K562 (cell line): ENCODE data around the gene TIMP4. TPM values are rescaled to one million over a fixed set of nuclear protein-coding genes. Genes with fewer than 3 reads are reported as not detected.

ENCODE experiments used
- DPF2 ChIP-seq: fragments of 450-650 bp; IDR thresholded peaks from 2 replicates; pipeline ENCODE4 v1.6.1; 2016
- ETS2 ChIP-seq: IDR thresholded peaks from 2 replicates; pipeline ENCODE4 v1.6.1; 2016; ENCODE audit warnings: borderline replicate concordance, missing genetic modification characterization, mild to moderate bottlenecking, moderate library complexity, missing compliant biosample characterization; ENCODE audit not compliant: poor library complexity, severe bottlenecking
- GABPA ChIP-seq: fragments of 200-800 bp; sonication (Bioruptor generic); conservative IDR thresholded peaks from 2 replicates; pipeline ENCODE4 v1.6.1; 2016; ENCODE audit warnings: low read depth, missing genetic modification characterization, missing compliant biosample characterization
- NR2C2 ChIP-seq, 2 experiments: fragments of 200-800 bp in 1 of 2; sonication (Bioruptor generic) in 1 of 2; sonication (generic) in 1 of 2; formaldehyde crosslinking in 1 of 2; IDR thresholded peaks; 2 replicates each; pipeline versions ENCODE4 v1.6.1 to v1.8.0; 2016 to 2022; ENCODE audit warnings: mild to moderate bottlenecking in 1 of 2, missing compliant biosample characterization in 1 of 2, missing genetic modification characterization in 1 of 2, missing genetic modification reagents in 1 of 2
- NR3C1 ChIP-seq: sonication (generic); formaldehyde crosslinking; IDR thresholded peaks from 2 replicates; pipeline ENCODE4 v1.8.1; 2022; ENCODE audit warnings: missing genetic modification reagents
- NRF1 ChIP-seq, 2 experiments: fragments of 450-650 bp; IDR thresholded peaks in 1 of 2; conservative IDR thresholded peaks in 1 of 2; 2 replicates each; pipeline ENCODE4 v1.6.1; 2014; ENCODE audit warnings: mild to moderate bottlenecking in 2 of 2
- POLR3G ChIP-seq: IDR thresholded peaks from 2 replicates; pipeline ENCODE4 v1.6.1; 2011; ENCODE audit not compliant: insufficient read length, insufficient replicate concordance; ENCODE audit errors: extremely low read depth
- RFX5 ChIP-seq: IDR thresholded peaks from 2 replicates; pipeline ENCODE4 v1.6.1; 2011; ENCODE audit warnings: low read depth, mild to moderate bottlenecking, improper control_type of control experiment, low read length
- TOE1 ChIP-seq, 2 experiments: fragments of 450-650 bp in 1 of 2; sonication (generic) in 1 of 2; formaldehyde crosslinking in 1 of 2; IDR thresholded peaks; 2 replicates each; pipeline versions ENCODE4 v1.7.1 to v1.8.0; 2016 to 2022; ENCODE audit warnings: borderline replicate concordance in 2 of 2, mild to moderate bottlenecking in 2 of 2, antibody characterized with exemption in 1 of 2, inconsistent platforms in 1 of 2, low read depth in 1 of 2, missing genetic modification reagents in 1 of 2, moderate library complexity in 1 of 2
- XRCC3 ChIP-seq: fragments of 450-650 bp; IDR thresholded peaks from 2 replicates; pipeline ENCODE4 v1.6.1; 2017; ENCODE audit warnings: mild to moderate bottlenecking, moderate library complexity
- ZNF217 ChIP-seq: sonication (generic); formaldehyde crosslinking; IDR thresholded peaks from 2 replicates; pipeline ENCODE4 v1.8.0; 2022; ENCODE audit warnings: mild to moderate bottlenecking, missing genetic modification reagents
- ZNF239 ChIP-seq: fragments of 250-450 bp; sonication (Bioruptor Pico); IDR thresholded peaks from 2 replicates; pipeline ENCODE4 v1.4.0; 2020; ENCODE audit warnings: mild to moderate bottlenecking
- ZNF830 ChIP-seq: fragments of 250-450 bp; sonication (Bioruptor Pico); IDR thresholded peaks from 2 replicates; pipeline ENCODE4 v1.5.0; 2021; ENCODE audit warnings: mild to moderate bottlenecking
- polyA plus RNA-seq, 8 experiments: library from polyadenylated mRNA; depleted of rRNA in 4 of 8; stranded (reverse) in 5 of 8; unstranded in 3 of 8; fragments of >200 nt; fragmentation: Nextera tagmentation in 2 of 8; fragmentation: Illumina TruSeq in 1 of 8; extraction: Ambion mirVana in 2 of 8; extraction: Trizol in 1 of 8; gene quantifications; 2 replicates each; pipeline versions ENCODE4 v1.2.1 to v1.2.3, GENCODE V29; 2011 to 2014; ENCODE audit warnings: inconsistent platforms in 1 of 8, missing spikeins in 1 of 8
- total RNA-seq, 7 experiments: library from RNA; depleted of rRNA in 6 of 7; stranded (reverse); fragments of >200 nt in 6 of 7; fragmentation: Illumina TruSeq in 2 of 7; extraction: Trizol in 2 of 7; gene quantifications; 2 replicates each; pipeline versions ENCODE4 v1.2.1 to v1.2.3, GENCODE V29; 2011 to 2021; ENCODE audit warnings: low replicate concordance in 1 of 7
- TF ChIP-seq, protein P1 (sequence below): fragments of 250-450 bp; sonication (Bioruptor Pico); IDR thresholded peaks from 2 replicates; pipeline ENCODE4 v1.4.0; 2020; ENCODE audit warnings: mild to moderate bottlenecking, moderate library complexity
- TF ChIP-seq, protein P2 (sequence below): sonication (generic); formaldehyde crosslinking; IDR thresholded peaks from 2 replicates; pipeline ENCODE4 v1.9.0; 2022; ENCODE audit warnings: mild to moderate bottlenecking, missing genetic modification reagents
- TF ChIP-seq, protein P3 (sequence below), 2 experiments: fragments of 450-650 bp in 1 of 2; sonication (generic) in 1 of 2; formaldehyde crosslinking in 1 of 2; IDR thresholded peaks; 2 replicates each; pipeline versions ENCODE4 v1.7.1 to v1.9.0; 2016 to 2022; ENCODE audit warnings: inconsistent platforms in 1 of 2, mild to moderate bottlenecking in 1 of 2, missing genetic modification reagents in 1 of 2
- TF ChIP-seq, protein P4 (sequence below): fragments of 250-450 bp; sonication (Bioruptor Pico); IDR thresholded peaks from 2 replicates; pipeline ENCODE4 v1.9.0; 2021; ENCODE audit warnings: mild to moderate bottlenecking

The TIMP4 gene
- total and polyA plus RNA-seq, 9 of the 15 experiments (the other 6 are each of a cell fraction or from before 2014, with no cell fraction given) = 0.03 to 0.07 TPM; not detected in 7

DNA sequence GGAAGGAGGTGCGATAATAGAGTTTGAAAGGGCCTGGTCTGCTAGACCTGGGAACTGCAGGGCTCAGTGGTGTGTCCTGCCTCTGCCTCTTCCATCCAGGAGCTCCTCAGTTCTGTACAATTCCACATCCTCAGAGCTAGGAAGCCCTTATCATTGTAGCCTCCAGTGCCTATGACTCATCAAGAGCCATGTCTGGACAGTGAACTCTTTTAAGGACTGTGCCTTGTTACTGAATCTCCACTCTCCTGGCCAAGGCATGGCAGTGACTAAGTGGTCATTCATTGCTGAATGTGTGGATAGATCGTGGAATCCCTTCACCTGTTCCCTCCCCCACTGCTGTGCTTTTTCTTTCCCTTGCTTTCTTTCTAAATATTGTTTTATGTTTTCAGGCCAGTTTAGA is 2.9 kb downstream of the TIMP4 start (continued):
- TF ChIP-seq, protein P1, sequence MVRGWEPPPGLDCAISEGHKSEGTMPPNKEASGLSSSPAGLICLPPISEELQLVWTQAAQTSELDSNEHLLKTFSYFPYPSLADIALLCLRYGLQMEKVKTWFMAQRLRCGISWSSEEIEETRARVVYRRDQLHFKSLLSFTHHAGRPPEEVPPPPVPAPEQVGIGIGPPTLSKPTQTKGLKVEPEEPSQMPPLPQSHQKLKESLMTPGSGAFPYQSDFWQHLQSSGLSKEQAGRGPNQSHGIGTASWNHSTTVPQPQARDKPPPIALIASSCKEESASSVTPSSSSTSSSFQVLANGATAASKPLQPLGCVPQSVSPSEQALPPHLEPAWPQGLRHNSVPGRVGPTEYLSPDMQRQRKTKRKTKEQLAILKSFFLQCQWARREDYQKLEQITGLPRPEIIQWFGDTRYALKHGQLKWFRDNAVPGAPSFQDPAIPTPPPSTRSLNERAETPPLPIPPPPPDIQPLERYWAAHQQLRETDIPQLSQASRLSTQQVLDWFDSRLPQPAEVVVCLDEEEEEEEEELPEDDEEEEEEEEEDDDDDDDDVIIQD (CRISPR knock-in tag) = no peak
- TF ChIP-seq, protein P2, sequence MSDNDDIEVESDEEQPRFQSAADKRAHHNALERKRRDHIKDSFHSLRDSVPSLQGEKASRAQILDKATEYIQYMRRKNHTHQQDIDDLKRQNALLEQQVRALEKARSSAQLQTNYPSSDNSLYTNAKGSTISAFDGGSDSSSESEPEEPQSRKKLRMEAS (CRISPR knock-in tag) = no peak
- TF ChIP-seq DPF2 = peak; percentile 56; the same call in 1 of the 2 replicates
- TF ChIP-seq ETS2 (tag) = no peak
- TF ChIP-seq, protein P3, sequence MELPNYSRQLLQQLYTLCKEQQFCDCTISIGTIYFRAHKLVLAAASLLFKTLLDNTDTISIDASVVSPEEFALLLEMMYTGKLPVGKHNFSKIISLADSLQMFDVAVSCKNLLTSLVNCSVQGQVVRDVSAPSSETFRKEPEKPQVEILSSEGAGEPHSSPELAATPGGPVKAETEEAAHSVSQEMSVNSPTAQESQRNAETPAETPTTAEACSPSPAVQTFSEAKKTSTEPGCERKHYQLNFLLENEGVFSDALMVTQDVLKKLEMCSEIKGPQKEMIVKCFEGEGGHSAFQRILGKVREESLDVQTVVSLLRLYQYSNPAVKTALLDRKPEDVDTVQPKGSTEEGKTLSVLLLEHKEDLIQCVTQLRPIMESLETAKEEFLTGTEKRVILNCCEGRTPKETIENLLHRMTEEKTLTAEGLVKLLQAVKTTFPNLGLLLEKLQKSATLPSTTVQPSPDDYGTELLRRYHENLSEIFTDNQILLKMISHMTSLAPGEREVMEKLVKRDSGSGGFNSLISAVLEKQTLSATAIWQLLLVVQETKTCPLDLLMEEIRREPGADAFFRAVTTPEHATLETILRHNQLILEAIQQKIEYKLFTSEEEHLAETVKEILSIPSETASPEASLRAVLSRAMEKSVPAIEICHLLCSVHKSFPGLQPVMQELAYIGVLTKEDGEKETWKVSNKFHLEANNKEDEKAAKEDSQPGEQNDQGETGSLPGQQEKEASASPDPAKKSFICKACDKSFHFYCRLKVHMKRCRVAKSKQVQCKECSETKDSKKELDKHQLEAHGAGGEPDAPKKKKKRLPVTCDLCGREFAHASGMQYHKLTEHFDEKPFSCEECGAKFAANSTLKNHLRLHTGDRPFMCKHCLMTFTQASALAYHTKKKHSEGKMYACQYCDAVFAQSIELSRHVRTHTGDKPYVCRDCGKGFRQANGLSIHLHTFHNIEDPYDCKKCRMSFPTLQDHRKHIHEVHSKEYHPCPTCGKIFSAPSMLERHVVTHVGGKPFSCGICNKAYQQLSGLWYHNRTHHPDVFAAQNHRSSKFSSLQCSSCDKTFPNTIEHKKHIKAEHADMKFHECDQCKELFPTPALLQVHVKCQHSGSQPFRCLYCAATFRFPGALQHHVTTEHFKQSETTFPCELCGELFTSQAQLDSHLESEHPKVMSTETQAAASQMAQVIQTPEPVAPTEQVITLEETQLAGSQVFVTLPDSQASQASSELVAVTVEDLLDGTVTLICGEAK (IDR thresholded peaks at IDR 0.05) = no peak
- TF ChIP-seq, protein P3 (CRISPR knock-in tag; IDR thresholded peaks at IDR 0.05) = no peak
- TF ChIP-seq, protein P4, sequence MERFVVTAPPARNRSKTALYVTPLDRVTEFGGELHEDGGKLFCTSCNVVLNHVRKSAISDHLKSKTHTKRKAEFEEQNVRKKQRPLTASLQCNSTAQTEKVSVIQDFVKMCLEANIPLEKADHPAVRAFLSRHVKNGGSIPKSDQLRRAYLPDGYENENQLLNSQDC (CRISPR knock-in tag) = no peak
- no peak for TF ChIP-seq NRF1 (conservative IDR thresholded peaks at IDR 0.05 in 1 of 2, IDR thresholded peaks at IDR 0.05 in 1 of 2)
- no peak for TF ChIP-seq ZNF217 (CRISPR knock-in tag)
- no peak for TF ChIP-seq XRCC3
- no peak for TF ChIP-seq ZNF239 (CRISPR knock-in tag)
- TF ChIP-seq RFX5 = no peak
- no peak for TF ChIP-seq NR2C2 (CRISPR knock-in tag; IDR thresholded peaks at IDR 0.05)
- TF ChIP-seq NR2C2 (tag; IDR thresholded peaks at IDR 0.05) = no peak
- no peak for TF ChIP-seq GABPA (tag)
- no peak for TF ChIP-seq POLR3G
- no peak for TF ChIP-seq TOE1 (IDR thresholded peaks at IDR 0.05; ENCODE audit: borderline replicate concordance)
- no peak for TF ChIP-seq TOE1 (CRISPR knock-in tag; IDR thresholded peaks at IDR 0.05; ENCODE audit: borderline replicate concordance, low read depth)
- TF ChIP-seq NR3C1 (CRISPR knock-in tag) = no peak
- no peak for TF ChIP-seq ZNF830
